GM19240 (cell line): Measurements from ENCODE around the gene ZNF511.

Experiments
- DNase-seq: peaks from one replicate; pipeline ENCODE4 v3.0.0; 2011; ENCODE audit warnings: low spot score; ENCODE audit not compliant: insufficient read length

ZNF511 gene

GRCh38 chr10:133274751-133275683 is 33.7 kb upstream of the ZNF511 start:
- peak; percentile 92 for DNase-seq

- DNase-seq = peak; percentile 83
Observed at GRCh38 chr10:133275684-133276092, 33.0 kb upstream of the ZNF511 start.

- no peak for DNase-seq
Observed at GRCh38 chr10:133276100-133276434, 32.6 kb upstream of the ZNF511 start.

GRCh38 chr10:133276435-133277201 is 32.1 kb upstream of the ZNF511 start, which contains the start of gene ADAM8:
Gene ADAM8 (minus strand): TSS chr10:133276868. CDS start chr10:133276817, 51 bp downstream.
- peak; percentile 88 for DNase-seq

- no peak for DNase-seq
Observed at GRCh38 chr10:133277277-133277992, 31.3 kb upstream of the ZNF511 start.

GRCh38 chr10:133277993-133278576 is 30.6 kb upstream of the ZNF511 start:
- DNase-seq = no peak

GRCh38 chr10:133278577-133279265 is 30.0 kb upstream of the ZNF511 start:
- DNase-seq = peak; percentile 84

- no peak for DNase-seq
Observed at GRCh38 chr10:133279326-133280226, 29.1 kb upstream of the ZNF511 start.

- no peak for DNase-seq
Observed at GRCh38 chr10:133280391-133281059, 28.2 kb upstream of the ZNF511 start.

- DNase-seq = no peak
Observed at GRCh38 chr10:133281084-133281483, 27.6 kb upstream of the ZNF511 start.

- DNase-seq = no peak
Observed at GRCh38 chr10:133281628-133282372, 26.9 kb upstream of the ZNF511 start.

- no peak for DNase-seq
Observed at GRCh38 chr10:133282846-133283390, 25.8 kb upstream of the ZNF511 start.

GRCh38 chr10:133283931-133284330 is 24.8 kb upstream of the ZNF511 start:
- no peak for DNase-seq

GRCh38 chr10:133285217-133285616 is 23.5 kb upstream of the ZNF511 start:
- DNase-seq = no peak

GRCh38 chr10:133286366-133286765 is 22.3 kb upstream of the ZNF511 start:
- no peak for DNase-seq

- DNase-seq = no peak
Observed at GRCh38 chr10:133287832-133288500, 20.7 kb upstream of the ZNF511 start.

GRCh38 chr10:133289761-133290160 is 19.0 kb upstream of the ZNF511 start:
- DNase-seq = no peak
